ENCODE results near the gene IFT81. TPM values are rescaled to one million over a fixed set of nuclear protein-coding genes. Genes with fewer than 3 reads are reported as not detected.

The IFT81 gene
- total RNA-seq, 4 donors from 2014 or later = 4.0 to 14.8 (median 5.3) TPM

DNA sequence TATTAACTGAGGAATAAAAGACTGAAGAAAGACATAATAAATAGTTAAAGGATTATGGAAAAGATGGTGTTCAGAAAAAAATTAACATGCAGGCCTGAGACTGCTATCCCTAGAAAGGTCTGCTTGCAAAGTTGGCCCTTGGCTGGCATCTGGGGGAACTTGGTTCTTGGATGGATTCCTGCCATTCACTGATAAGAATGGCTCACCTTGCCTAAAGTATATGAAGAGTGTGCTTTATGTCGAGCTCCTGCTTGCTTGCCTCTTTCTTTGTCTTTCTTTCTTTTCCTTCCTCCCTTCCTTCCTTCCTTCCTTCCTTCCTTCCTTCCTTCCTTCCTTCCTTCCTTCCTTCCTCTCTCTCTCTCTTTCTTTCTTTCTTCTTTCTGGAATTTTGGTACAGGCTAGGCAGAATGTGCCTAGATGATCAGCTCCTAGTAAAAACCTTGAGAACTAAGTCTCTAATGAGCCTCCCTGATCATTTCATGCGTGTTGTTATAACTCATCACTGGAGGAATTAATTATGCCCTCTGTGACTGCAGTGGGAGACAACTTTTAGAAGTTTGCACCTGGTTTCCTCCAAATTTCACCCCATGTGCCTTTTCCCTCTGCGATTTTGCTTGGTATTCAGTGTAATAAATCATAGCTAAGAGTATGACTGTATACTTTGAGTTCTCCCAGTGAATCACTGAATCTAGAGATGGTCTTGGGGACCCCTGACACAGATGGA lies 44.7 kb downstream of the IFT81 start:
- TF ChIP-seq, protein P1, sequence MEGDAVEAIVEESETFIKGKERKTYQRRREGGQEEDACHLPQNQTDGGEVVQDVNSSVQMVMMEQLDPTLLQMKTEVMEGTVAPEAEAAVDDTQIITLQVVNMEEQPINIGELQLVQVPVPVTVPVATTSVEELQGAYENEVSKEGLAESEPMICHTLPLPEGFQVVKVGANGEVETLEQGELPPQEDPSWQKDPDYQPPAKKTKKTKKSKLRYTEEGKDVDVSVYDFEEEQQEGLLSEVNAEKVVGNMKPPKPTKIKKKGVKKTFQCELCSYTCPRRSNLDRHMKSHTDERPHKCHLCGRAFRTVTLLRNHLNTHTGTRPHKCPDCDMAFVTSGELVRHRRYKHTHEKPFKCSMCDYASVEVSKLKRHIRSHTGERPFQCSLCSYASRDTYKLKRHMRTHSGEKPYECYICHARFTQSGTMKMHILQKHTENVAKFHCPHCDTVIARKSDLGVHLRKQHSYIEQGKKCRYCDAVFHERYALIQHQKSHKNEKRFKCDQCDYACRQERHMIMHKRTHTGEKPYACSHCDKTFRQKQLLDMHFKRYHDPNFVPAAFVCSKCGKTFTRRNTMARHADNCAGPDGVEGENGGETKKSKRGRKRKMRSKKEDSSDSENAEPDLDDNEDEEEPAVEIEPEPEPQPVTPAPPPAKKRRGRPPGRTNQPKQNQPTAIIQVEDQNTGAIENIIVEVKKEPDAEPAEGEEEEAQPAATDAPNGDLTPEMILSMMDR (IDR thresholded peaks at IDR 0.05) = no peak
- ATAC-seq (ENCODE audit: low FRiP score) (no peak), DNase-seq (ENCODE audit: low spot score) (no peak)

DNA sequence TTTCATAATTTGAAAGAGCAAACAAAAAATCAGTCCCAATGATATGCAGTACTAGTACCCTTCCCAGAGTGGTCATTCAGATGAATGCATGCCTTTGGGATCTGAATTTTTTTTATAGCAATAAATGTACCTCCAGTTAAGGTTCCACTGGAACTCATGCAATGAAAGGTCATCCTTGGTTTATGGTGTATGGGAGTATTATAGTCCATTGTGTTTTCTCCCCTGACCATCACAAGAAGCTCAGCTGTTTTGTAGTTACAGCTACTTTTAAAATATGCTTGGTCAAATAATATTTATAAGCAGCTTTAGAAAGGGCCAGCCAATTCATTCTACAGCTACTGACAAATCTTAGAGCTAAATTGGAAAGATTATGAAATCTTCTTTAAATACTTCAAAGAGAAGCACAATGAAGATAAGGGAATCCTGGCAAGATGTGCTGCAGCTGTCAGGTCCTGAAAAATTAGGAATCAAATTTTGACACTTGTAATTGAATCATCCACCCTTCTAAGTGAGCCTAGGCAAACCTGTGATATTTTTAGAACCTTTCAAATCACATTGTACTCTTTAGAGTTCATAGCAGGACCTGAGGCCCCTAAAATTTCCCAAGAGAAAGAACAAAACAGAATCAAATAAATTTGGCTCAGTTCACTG lies 46.5 kb downstream of the IFT81 start:
- DNase-seq (ENCODE audit: low spot score) = no peak
- ATAC-seq (ENCODE audit: low FRiP score) = peak; percentile 87
- TF ChIP-seq, protein P1 (IDR thresholded peaks at IDR 0.05) = no peak

DNA sequence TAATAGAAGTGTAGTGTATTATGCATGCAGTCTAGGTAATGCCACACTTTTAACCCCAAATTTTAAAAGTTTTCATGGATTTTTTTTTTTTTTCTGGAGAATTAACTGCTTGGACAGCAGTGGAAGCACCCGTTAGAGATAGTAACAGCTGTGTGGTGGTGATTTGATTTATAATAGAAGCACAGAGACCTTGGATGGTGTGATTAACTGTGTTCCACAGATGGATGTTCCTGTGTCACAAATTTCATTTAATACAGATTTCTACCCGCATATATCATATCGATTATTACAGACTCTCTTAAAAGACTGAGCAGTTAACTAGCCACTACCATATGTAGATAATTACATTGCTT lies 47.0 kb downstream of the IFT81 start:
- ATAC-seq (ENCODE audit: low FRiP score) (no peak), DNase-seq (ENCODE audit: low spot score) (no peak)
- TF ChIP-seq, protein P1 (IDR thresholded peaks at IDR 0.05) = no peak

DNA sequence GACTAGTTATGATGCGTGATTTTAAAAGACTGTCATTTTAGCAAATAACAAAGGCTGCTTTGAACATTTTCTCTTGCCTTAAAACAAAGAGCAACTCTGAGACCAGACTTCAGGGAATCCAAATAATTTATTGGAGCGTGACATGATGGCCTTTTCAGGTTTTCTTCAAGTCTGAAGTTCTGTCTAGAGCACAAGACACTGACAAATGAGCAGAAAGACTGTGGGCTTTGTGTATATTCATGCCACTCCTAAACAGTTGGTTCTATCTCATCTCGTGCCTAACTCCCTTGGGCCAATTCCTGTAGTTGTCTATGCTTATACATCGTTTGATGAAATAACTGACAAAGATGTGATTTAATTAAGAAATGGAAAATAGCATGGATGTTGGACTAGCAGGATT lies 47.5 kb downstream of the IFT81 start:
- DNase-seq (ENCODE audit: low spot score) (no peak), ATAC-seq (ENCODE audit: low FRiP score) (no peak)
- TF ChIP-seq, protein P1 (IDR thresholded peaks at IDR 0.05) = no peak

DNA sequence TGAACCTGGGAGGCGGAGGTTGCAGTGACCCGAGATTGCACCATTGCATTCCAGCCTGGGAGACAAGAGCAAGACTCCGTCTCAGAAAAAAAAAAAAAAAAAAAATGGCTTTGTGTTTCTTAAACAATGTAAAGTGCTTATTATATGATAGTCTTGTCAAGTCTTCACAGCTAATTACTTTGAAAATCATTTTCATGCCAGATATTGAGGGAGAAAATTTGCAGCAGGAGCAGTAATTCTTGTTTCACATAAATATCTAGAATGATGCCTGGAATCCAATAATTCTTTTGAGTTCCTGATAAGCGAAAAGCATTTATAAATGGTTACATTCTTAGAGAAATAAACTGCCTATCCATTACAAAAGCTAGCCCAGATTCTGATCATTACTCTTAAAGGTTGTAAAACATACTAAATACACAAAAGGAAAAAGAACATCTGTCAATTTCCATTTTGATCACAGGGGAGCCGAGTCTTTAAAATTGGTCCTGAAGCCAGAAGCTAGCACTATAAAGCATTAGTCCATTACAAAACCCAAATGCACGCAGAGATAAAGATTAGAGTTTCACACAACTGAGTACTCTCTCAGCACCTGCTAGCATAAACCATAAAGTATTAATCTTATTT lies 50.3 kb downstream of the IFT81 start:
- ATAC-seq (ENCODE audit: low FRiP score) = no peak
- TF ChIP-seq, protein P1 (IDR thresholded peaks at IDR 0.05) = no peak
- DNase-seq (ENCODE audit: low spot score) = no peak

DNA sequence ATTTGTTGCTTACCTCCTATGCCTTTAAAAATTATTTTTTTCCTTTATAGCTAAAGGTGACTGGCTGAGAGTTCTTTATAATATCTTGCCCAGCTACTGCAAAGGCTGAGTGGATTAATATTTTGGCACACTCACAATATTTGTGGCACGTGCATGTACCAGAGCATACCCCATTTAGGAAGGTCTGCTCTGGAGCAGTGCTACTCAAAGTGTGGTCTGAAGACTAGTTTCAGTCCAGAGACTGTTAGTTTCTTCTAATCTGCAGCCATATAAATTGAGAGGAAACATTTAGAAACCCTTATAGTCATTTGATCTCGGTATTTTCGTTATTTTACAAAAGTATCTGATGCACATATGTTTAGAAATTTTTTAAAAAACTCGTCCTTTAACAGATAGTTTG lies 51.0 kb downstream of the IFT81 start:
- TF ChIP-seq, protein P1 (IDR thresholded peaks at IDR 0.05) = no peak
- DNase-seq (ENCODE audit: low spot score) = no peak
- ATAC-seq (ENCODE audit: low FRiP score) = no peak

Data from omental fat pad (tissue), 4 donors.